Karpas-422 (cell line): ENCODE data around the gene CUL1. TPM values are rescaled to one million over a fixed set of nuclear protein-coding genes. Genes with fewer than 3 reads are reported as not detected.

Experiments used
- DNase-seq: peaks from one replicate; pipeline ENCODE4 v3.0.0-alpha.2; 2015
- H2AFZ ChIP-seq: fragments of 200-600 bp; sonication (generic); 2 replicates; pipeline ENCODE4 v1.6.1; 2014; ENCODE audit warnings: antibody characterized with exemption, low read length, mixed read lengths
- H3K27ac ChIP-seq: fragments of 200-600 bp; sonication (generic); 2 replicates; pipeline ENCODE4 v1.5.1; 2014; ENCODE audit warnings: mild to moderate bottlenecking, low read length, moderate library complexity
- H3K27me3 ChIP-seq: fragments of 200-600 bp; sonication (generic); 2 replicates; pipeline ENCODE4 v1.6.1; 2014; ENCODE audit warnings: low read length, mixed read lengths
- H3K36me3 ChIP-seq: fragments of 200-600 bp; sonication (generic); 2 replicates; pipeline ENCODE4 v1.6.1; 2014; ENCODE audit warnings: low read length, mixed read lengths; ENCODE audit not compliant: insufficient read depth
- H3K4me1 ChIP-seq: fragments of 200-600 bp; sonication (generic); 2 replicates; pipeline ENCODE4 v1.6.1; 2014; ENCODE audit warnings: mild to moderate bottlenecking, low read length, mixed read lengths
- H3K4me2 ChIP-seq: fragments of 200-600 bp; sonication (generic); 2 replicates; pipeline ENCODE4 v1.6.1; 2014; ENCODE audit warnings: low read length, low read depth, mild to moderate bottlenecking; ENCODE audit not compliant: poor library complexity, severe bottlenecking
- H3K4me3 ChIP-seq: fragments of 200-600 bp; sonication (generic); 2 replicates; pipeline ENCODE4 v1.5.1; 2014; ENCODE audit warnings: mild to moderate bottlenecking, antibody characterized with exemption, low read length, mixed read lengths
- H3K79me2 ChIP-seq: fragments of 200-600 bp; sonication (generic); 2 replicates; pipeline ENCODE4 v1.6.1; 2014; ENCODE audit warnings: mild to moderate bottlenecking, low read length, mixed read lengths
- H3K9ac ChIP-seq: fragments of 200-600 bp; sonication (generic); 2 replicates; pipeline ENCODE4 v1.6.0; 2014; ENCODE audit warnings: low read length
- H3K9me2 ChIP-seq: fragments of 200-600 bp; sonication (generic), shearing (Covaris generic); replicated peaks from 2 replicates; pipeline ENCODE4 v1.6.0; 2014; ENCODE audit warnings: mild to moderate bottlenecking, low read length, moderate library complexity; ENCODE audit not compliant: insufficient read depth
- H3K9me3 ChIP-seq: fragments of 300-700, 200-600 bp; sonication (generic); 2 replicates; pipeline ENCODE4 v1.6.1; 2014; ENCODE audit warnings: low read length, mixed read lengths
- H4K20me1 ChIP-seq: fragments of 200-600 bp; sonication (generic); 2 replicates; pipeline ENCODE4 v1.6.1; 2014; ENCODE audit warnings: mild to moderate bottlenecking, antibody characterized with exemption, low read length, low read depth; ENCODE audit not compliant: insufficient read depth
- total RNA-seq: library from RNA; depleted of rRNA; stranded (reverse); fragments of >200 nt; shearing (Covaris generic); gene quantifications from 2 replicates; pipeline ENCODE4 v1.2.3, GENCODE V29; 2014; ENCODE audit warnings: low replicate concordance

The CUL1 gene
- total RNA-seq, 1 experiment from 2014 or later: 55.5 TPM

- Histone ChIP-seq H3K4me2 (no peak overlapping the region), H3K9ac (no peak overlapping the region), H3K79me2 (peaks cover 5% of the 10 kb centered on the region; the same call in 1 of the 2 replicates), H4K20me1 (no peaks in the 10 kb centered on the region), H3K4me3 (no peak overlapping the region), H3K36me3 (peaks cover 66% of the 10 kb centered on the region), H3K9me3 (no peaks in the 10 kb centered on the region), H2AFZ (no peak overlapping the region), H3K27me3 (no peaks in the 10 kb centered on the region), H3K4me1 (no peaks in the 10 kb centered on the region), H3K9me2 (no peaks in the 10 kb centered on the region), H3K27ac (no peak overlapping the region)
- no peak for DNase-seq
Measured at GRCh38 chr7:148809856-148810255, 111.2 kb downstream of the CUL1 start.

GRCh38 chr7:148811892-148812291 lies 113.2 kb downstream of the CUL1 start:
- Histone ChIP-seq H3K27ac (no peak overlapping the region), H3K36me3 (peaks cover 73% of the 10 kb centered on the region), H3K4me2 (no peak overlapping the region), H3K9me3 (no peaks in the 10 kb centered on the region), H3K9ac (no peak overlapping the region), H3K9me2 (no peaks in the 10 kb centered on the region), H2AFZ (no peak overlapping the region), H3K4me1 (peaks cover 18% of the 10 kb centered on the region), H3K27me3 (no peaks in the 10 kb centered on the region), H4K20me1 (no peaks in the 10 kb centered on the region), H3K79me2 (peaks cover 12% of the 10 kb centered on the region), H3K4me3 (no peak overlapping the region)
- DNase-seq: no peak

GRCh38 chr7:148813890-148814289 lies 115.2 kb downstream of the CUL1 start:
- Histone ChIP-seq H3K9ac (no peak overlapping the region), H3K36me3 (peaks cover 81% of the 10 kb centered on the region), H3K9me2 (no peaks in the 10 kb centered on the region), H3K27ac (no peak overlapping the region), H3K27me3 (no peaks in the 10 kb centered on the region), H3K4me2 (no peak overlapping the region), H3K79me2 (peaks cover 18% of the 10 kb centered on the region), H3K9me3 (no peaks in the 10 kb centered on the region), H3K4me3 (no peak overlapping the region), H2AFZ (no peak overlapping the region), H4K20me1 (no peaks in the 10 kb centered on the region), H3K4me1 (peaks cover 27% of the 10 kb centered on the region)
- DNase-seq: no peak

- Histone ChIP-seq H3K9ac (no peak overlapping the region), H3K27ac (peak overlapping the region; percentile 44; the same call in 1 of the 2 replicates), H2AFZ (no peak overlapping the region), H3K9me2 (no peaks in the 10 kb centered on the region), H3K9me3 (no peaks in the 10 kb centered on the region), H3K79me2 (peaks cover 21% of the 10 kb centered on the region), H3K27me3 (no peaks in the 10 kb centered on the region), H4K20me1 (no peaks in the 10 kb centered on the region), H3K36me3 (peaks cover 79% of the 10 kb centered on the region; the same call in 1 of the 2 replicates), H3K4me2 (no peak overlapping the region), H3K4me1 (peaks cover 27% of the 10 kb centered on the region), H3K4me3 (no peak overlapping the region)
- DNase-seq: no peak
Measured at GRCh38 chr7:148814922-148815559, 116.3 kb downstream of the CUL1 start.

GRCh38 chr7:148815612-148816011 lies 116.9 kb downstream of the CUL1 start:
- H3K9me3 ChIP-seq: no peaks in the 10 kb centered on the region
- no peaks in the 10 kb centered on the region for H3K27me3 ChIP-seq
- H3K9ac ChIP-seq: no peak overlapping the region
- no peak overlapping the region for H3K4me3 ChIP-seq
- peak overlapping the region; percentile 44 for H3K27ac ChIP-seq
- H3K36me3 ChIP-seq: peaks cover 81% of the 10 kb centered on the region; the same call in 1 of the 2 replicates
- DNase-seq: no peak
- no peak overlapping the region for H3K4me2 ChIP-seq
- H3K9me2 ChIP-seq: no peaks in the 10 kb centered on the region
- H4K20me1 ChIP-seq: no peaks in the 10 kb centered on the region
- H3K79me2 ChIP-seq: peaks cover 21% of the 10 kb centered on the region
- H3K4me1 ChIP-seq: peaks cover 27% of the 10 kb centered on the region
- no peak overlapping the region for H2AFZ ChIP-seq

- Histone ChIP-seq H3K4me1 (peaks cover 27% of the 10 kb centered on the region), H3K9ac (no peak overlapping the region), H3K36me3 (peaks cover 57% of the 10 kb centered on the region)
Measured at GRCh38 chr7:148819697-148820360, 121.1 kb downstream of the CUL1 start.

GRCh38 chr7:148821422-148821821 lies 122.7 kb downstream of the CUL1 start:
- H3K27me3 ChIP-seq: no peaks in the 10 kb centered on the region
- no peaks in the 10 kb centered on the region for H4K20me1 ChIP-seq
- H3K36me3 ChIP-seq: peaks cover 55% of the 10 kb centered on the region
- no peaks in the 10 kb centered on the region for H3K9me2 ChIP-seq
- H3K4me3 ChIP-seq: no peak overlapping the region
- no peak for DNase-seq
- no peak overlapping the region for H3K9ac ChIP-seq
- H3K9me3 ChIP-seq: no peaks in the 10 kb centered on the region
- no peak overlapping the region for H3K27ac ChIP-seq
- no peak overlapping the region for H3K4me2 ChIP-seq
- H2AFZ ChIP-seq: no peak overlapping the region
- peaks cover 36% of the 10 kb centered on the region for H3K79me2 ChIP-seq
- H3K4me1 ChIP-seq: peaks cover 13% of the 10 kb centered on the region

More at GRCh38 chr7:148819697-148820360, 121.1 kb downstream of the CUL1 start:
- peaks cover 30% of the 10 kb centered on the region for H3K79me2 ChIP-seq
- no peak for DNase-seq
- H3K27ac ChIP-seq: no peak overlapping the region
- no peak overlapping the region for H3K4me2 ChIP-seq
- no peak overlapping the region for H3K4me3 ChIP-seq
- no peaks in the 10 kb centered on the region for H3K27me3 ChIP-seq
- no peaks in the 10 kb centered on the region for H3K9me3 ChIP-seq
- H2AFZ ChIP-seq: no peak overlapping the region
- H4K20me1 ChIP-seq: no peaks in the 10 kb centered on the region
- H3K9me2 ChIP-seq: no peaks in the 10 kb centered on the region

GRCh38 chr7:148824864-148825263 lies 126.2 kb downstream of the CUL1 start:
- H3K4me1 ChIP-seq: no peaks in the 10 kb centered on the region
- no peak for DNase-seq
- peaks cover 53% of the 10 kb centered on the region for H3K79me2 ChIP-seq
- no peaks in the 10 kb centered on the region for H3K9me3 ChIP-seq
- no peak overlapping the region for H3K4me2 ChIP-seq
- H3K36me3 ChIP-seq: peaks cover 51% of the 10 kb centered on the region
- H3K4me3 ChIP-seq: no peak overlapping the region
- no peaks in the 10 kb centered on the region for H3K9me2 ChIP-seq
- no peaks in the 10 kb centered on the region for H4K20me1 ChIP-seq
- H3K9ac ChIP-seq: no peak overlapping the region
- H3K27me3 ChIP-seq: no peaks in the 10 kb centered on the region
- H3K27ac ChIP-seq: no peak overlapping the region
- H2AFZ ChIP-seq: no peak overlapping the region
